Measurements from ENCODE around the gene BLVRA.

Gene BLVRA

DNA sequence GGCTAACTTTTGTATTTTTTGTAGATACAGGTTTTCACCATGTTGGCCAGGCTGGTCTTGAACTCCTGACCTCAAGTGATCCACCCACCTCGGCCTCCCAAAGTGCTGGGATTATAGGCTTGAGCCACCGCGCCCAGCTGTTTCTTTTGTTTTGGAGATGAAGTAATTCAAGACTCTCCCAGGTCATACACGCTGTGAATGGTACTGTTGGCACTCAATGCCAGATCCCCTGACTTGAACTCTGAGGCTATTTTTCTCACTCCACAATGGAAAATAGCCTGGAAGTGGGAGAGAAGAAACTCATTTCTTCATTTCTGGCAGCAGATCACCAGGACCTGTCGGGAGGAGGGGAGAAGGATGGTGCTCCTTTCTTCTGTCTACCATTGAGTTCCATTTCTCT lies 32.4 kb downstream of the BLVRA start:
- no peak for TF ChIP-seq YY1 (IDR thresholded peaks at IDR 0.05; ENCODE audit: low read depth)
- TF ChIP-seq TCF12 (IDR thresholded peaks at IDR 0.05; ENCODE audit: low read depth), result no peak
- no peak for TF ChIP-seq TEAD4 (IDR thresholded peaks at IDR 0.05)
- TF ChIP-seq, protein P1, sequence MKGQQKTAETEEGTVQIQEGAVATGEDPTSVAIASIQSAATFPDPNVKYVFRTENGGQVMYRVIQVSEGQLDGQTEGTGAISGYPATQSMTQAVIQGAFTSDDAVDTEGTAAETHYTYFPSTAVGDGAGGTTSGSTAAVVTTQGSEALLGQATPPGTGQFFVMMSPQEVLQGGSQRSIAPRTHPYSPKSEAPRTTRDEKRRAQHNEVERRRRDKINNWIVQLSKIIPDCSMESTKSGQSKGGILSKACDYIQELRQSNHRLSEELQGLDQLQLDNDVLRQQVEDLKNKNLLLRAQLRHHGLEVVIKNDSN (IDR thresholded peaks at IDR 0.05), result no peak
- no peak for TF ChIP-seq CREB1 (IDR thresholded peaks at IDR 0.05; ENCODE audit: low read depth)
- TF ChIP-seq, protein P2, sequence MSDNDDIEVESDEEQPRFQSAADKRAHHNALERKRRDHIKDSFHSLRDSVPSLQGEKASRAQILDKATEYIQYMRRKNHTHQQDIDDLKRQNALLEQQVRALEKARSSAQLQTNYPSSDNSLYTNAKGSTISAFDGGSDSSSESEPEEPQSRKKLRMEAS (IDR thresholded peaks at IDR 0.05), result no peak
- no peak for TF ChIP-seq ZBTB7A (IDR thresholded peaks at IDR 0.05; ENCODE audit: low read depth)
- no peak for TF ChIP-seq EGR1 (IDR thresholded peaks at IDR 0.05)
- TF ChIP-seq FOXM1 (IDR thresholded peaks at IDR 0.05; ENCODE audit: borderline replicate concordance, low read depth), result no peak
- TF ChIP-seq CEBPB (IDR thresholded peaks at IDR 0.05), result no peak
- TF ChIP-seq RAD21 (IDR thresholded peaks at IDR 0.05; ENCODE audit: low read depth), result no peak
- TF ChIP-seq, protein P3, sequence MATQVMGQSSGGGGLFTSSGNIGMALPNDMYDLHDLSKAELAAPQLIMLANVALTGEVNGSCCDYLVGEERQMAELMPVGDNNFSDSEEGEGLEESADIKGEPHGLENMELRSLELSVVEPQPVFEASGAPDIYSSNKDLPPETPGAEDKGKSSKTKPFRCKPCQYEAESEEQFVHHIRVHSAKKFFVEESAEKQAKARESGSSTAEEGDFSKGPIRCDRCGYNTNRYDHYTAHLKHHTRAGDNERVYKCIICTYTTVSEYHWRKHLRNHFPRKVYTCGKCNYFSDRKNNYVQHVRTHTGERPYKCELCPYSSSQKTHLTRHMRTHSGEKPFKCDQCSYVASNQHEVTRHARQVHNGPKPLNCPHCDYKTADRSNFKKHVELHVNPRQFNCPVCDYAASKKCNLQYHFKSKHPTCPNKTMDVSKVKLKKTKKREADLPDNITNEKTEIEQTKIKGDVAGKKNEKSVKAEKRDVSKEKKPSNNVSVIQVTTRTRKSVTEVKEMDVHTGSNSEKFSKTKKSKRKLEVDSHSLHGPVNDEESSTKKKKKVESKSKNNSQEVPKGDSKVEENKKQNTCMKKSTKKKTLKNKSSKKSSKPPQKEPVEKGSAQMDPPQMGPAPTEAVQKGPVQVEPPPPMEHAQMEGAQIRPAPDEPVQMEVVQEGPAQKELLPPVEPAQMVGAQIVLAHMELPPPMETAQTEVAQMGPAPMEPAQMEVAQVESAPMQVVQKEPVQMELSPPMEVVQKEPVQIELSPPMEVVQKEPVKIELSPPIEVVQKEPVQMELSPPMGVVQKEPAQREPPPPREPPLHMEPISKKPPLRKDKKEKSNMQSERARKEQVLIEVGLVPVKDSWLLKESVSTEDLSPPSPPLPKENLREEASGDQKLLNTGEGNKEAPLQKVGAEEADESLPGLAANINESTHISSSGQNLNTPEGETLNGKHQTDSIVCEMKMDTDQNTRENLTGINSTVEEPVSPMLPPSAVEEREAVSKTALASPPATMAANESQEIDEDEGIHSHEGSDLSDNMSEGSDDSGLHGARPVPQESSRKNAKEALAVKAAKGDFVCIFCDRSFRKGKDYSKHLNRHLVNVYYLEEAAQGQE (IDR thresholded peaks at IDR 0.05; ENCODE audit: low read depth), result no peak
- TF ChIP-seq TAF1 (IDR thresholded peaks at IDR 0.05; ENCODE audit: low read depth), result no peak
- no peak for TF ChIP-seq NFIC (IDR thresholded peaks at IDR 0.05)
- no peak for TF ChIP-seq EP300 (IDR thresholded peaks at IDR 0.05; ENCODE audit: borderline replicate concordance)

DNA sequence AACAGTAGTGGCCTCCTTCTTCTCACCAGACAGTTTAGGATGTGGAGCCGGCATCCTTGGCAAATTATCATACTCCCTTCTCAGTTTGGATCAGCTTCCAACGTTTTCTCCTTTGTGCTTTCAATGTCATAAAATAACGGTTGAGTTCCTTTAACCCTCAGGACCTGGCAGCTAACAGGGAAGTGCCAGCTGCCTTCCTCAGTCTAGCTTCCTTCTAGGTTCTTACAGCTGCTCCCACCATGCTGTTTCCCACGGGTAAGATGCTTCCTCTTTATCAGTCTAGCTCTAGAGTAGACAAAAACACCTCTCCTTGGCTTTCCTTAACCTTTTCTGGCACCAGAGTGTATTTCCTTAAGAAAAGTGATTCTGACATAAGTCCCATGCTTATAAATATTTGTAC lies 33.2 kb downstream of the BLVRA start:
- TF ChIP-seq ZBTB7A (IDR thresholded peaks at IDR 0.05; ENCODE audit: low read depth) (no peak), YY1 (IDR thresholded peaks at IDR 0.05; ENCODE audit: low read depth) (no peak)

DNA sequence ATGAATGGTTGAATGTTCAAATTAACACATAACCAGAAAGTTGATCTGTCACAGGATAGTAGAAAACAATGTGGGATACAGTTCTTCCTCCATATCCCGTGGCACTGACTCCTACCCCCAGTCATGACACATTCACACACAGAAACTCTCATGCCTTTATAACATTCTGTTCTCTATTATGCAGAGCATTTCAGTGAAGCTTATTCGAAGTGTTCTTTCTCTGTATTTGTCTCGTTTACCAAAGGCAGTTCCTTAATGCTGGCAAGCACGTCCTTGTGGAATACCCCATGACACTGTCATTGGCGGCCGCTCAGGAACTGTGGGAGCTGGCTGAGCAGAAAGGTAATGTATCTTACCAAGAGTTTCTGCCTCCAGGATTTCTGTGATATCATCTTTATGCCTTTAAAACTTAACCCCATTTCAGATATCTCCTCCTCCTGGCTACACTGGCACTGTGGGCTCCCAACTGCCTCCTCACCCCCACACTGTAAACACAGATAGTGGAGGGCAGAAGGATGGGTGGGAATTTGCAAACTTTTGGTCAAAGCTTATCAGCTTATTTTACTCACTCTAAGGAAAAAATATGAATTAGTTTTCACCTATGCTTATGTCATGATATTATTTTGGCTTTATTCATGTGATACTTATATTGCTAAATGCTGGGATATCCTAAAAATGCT lies 34.1 kb downstream of the BLVRA start:
- no peak for TF ChIP-seq ZBTB7A (IDR thresholded peaks at IDR 0.05; ENCODE audit: low read depth)
- TF ChIP-seq, protein P3 (IDR thresholded peaks at IDR 0.05; ENCODE audit: low read depth), result no peak

DNA sequence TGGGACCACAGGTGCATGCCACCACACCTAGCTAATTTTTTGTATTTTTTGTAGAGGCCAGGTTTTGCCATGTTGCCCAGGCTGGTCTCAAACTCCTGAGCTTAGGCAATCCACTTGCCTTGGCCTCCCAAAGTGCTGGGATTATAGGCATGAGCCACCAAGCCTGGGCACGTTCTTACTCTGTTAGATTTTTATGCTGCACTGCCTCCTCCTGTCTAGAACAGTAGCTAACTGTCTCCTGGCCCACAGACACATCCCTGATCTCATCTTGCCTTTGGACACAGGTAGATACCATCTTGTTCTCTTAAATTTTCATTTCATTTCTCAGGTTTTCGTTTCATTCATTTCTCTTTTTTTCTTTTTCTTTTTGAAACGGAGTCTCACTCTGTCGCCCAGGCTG lies 41.1 kb downstream of the BLVRA start:
- TF ChIP-seq CREB1 (IDR thresholded peaks at IDR 0.05; ENCODE audit: low read depth), result no peak
- TF ChIP-seq, protein P3 (IDR thresholded peaks at IDR 0.05; ENCODE audit: low read depth), result no peak
- TF ChIP-seq TEAD4 (IDR thresholded peaks at IDR 0.05), result no peak
- no peak for TF ChIP-seq TCF12 (IDR thresholded peaks at IDR 0.05; ENCODE audit: low read depth)
- TF ChIP-seq, protein P2 (IDR thresholded peaks at IDR 0.05), result no peak
- TF ChIP-seq, protein P1 (IDR thresholded peaks at IDR 0.05), result no peak
- TF ChIP-seq RAD21 (IDR thresholded peaks at IDR 0.05; ENCODE audit: low read depth), result no peak
- no peak for TF ChIP-seq CEBPB (IDR thresholded peaks at IDR 0.05)
- no peak for TF ChIP-seq EP300 (IDR thresholded peaks at IDR 0.05; ENCODE audit: borderline replicate concordance)
- TF ChIP-seq NFIC (IDR thresholded peaks at IDR 0.05), result no peak
- TF ChIP-seq EGR1 (IDR thresholded peaks at IDR 0.05), result no peak
- TF ChIP-seq FOXM1 (IDR thresholded peaks at IDR 0.05; ENCODE audit: borderline replicate concordance, low read depth), result no peak
- TF ChIP-seq YY1 (IDR thresholded peaks at IDR 0.05; ENCODE audit: low read depth), result no peak
- no peak for TF ChIP-seq TAF1 (IDR thresholded peaks at IDR 0.05; ENCODE audit: low read depth)
- TF ChIP-seq ZBTB7A (IDR thresholded peaks at IDR 0.05; ENCODE audit: low read depth), result no peak

DNA sequence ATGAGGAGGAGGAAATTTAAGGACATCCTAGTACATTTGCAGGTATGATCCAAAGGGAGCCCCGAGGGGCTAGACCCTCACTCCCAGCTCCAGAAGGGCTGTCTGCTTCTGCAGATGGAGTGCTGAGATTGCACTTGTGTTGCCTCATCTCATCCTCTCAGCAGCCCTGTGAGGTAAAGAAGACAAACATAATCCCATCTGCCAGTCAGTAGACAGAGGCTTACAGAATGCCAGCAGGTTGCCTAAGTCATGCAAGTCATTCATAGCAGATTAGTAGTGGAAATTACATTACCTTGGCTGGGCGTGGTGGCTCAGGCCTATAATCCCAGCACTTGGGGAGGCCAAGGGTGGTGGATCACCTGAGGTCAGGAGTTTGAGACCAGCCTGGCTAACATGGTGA lies 45.4 kb downstream of the BLVRA start:
- TF ChIP-seq NFIC (IDR thresholded peaks at IDR 0.05), result no peak
- TF ChIP-seq EGR1 (IDR thresholded peaks at IDR 0.05), result no peak
- no peak for TF ChIP-seq CEBPB (IDR thresholded peaks at IDR 0.05)
- TF ChIP-seq, protein P3 (IDR thresholded peaks at IDR 0.05; ENCODE audit: low read depth), result no peak
- no peak for TF ChIP-seq FOXM1 (IDR thresholded peaks at IDR 0.05; ENCODE audit: borderline replicate concordance, low read depth)
- TF ChIP-seq, protein P1 (IDR thresholded peaks at IDR 0.05), result no peak
- no peak for TF ChIP-seq CREB1 (IDR thresholded peaks at IDR 0.05; ENCODE audit: low read depth)
- TF ChIP-seq YY1 (IDR thresholded peaks at IDR 0.05; ENCODE audit: low read depth), result no peak
- TF ChIP-seq, protein P2 (IDR thresholded peaks at IDR 0.05), result no peak
- TF ChIP-seq TEAD4 (IDR thresholded peaks at IDR 0.05), result no peak
